Renal pelvis (tissue), 4 donors: ENCODE data around the gene TUFT1. TPM values are rescaled to one million over a fixed set of nuclear protein-coding genes. Genes with fewer than 3 reads are reported as not detected.

Experiments used
- DNase-seq: peaks from one replicate; pipeline ENCODE4 v3.0.0-alpha.2; 2013
- polyA plus RNA-seq, 3 donors: library from polyadenylated mRNA; unstranded; fragments of 120-200 nt; gene quantifications; one replicate each; pipeline ENCODE4 v1.2.1, GENCODE V29; 2013; ENCODE audit not compliant: insufficient read length in 3 of 3

TUFT1 gene
- polyA plus RNA-seq, 3 donors = 8.8 to 14.1 (median 11.7) TPM

DNA sequence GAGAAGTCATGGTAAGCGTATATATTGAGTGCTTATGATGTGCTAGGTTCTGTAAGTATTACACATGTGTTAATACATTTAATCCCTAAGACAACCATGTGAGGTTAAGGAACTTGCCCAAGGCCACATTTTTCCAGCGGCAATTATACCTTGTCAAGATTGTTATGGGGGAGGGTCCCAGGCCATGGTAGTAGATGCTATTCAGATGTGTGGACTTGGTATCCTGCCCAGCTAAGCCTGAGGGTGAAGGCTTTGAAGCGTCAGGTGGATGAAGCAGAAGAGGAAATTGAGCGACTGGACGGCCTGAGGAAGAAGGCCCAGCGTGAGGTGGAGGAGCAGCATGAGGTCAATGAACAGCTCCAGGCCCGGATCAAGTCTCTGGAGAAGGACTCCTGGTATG, 3.6 kb upstream of the TUFT1 start:
- DNase-seq = no peak

DNA sequence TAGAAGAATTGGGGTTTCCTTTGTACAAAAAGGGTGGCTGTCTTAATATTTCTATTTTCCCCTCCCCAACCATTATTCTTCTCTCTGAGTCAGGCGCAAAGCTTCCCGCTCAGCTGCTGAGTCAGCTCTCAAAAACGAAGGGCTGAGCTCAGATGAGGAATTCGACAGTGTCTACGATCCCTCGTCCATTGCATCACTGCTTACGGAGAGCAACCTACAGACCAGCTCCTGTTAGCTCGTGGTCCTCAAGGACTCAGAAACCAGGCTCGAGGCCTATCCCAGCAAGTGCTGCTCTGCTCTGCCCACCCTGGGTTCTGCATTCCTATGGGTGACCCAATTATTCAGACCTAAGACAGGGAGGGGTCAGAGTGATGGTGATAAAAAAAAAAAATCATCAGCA, 3.0 kb upstream of the TUFT1 start:
- DNase-seq = no peak

DNA sequence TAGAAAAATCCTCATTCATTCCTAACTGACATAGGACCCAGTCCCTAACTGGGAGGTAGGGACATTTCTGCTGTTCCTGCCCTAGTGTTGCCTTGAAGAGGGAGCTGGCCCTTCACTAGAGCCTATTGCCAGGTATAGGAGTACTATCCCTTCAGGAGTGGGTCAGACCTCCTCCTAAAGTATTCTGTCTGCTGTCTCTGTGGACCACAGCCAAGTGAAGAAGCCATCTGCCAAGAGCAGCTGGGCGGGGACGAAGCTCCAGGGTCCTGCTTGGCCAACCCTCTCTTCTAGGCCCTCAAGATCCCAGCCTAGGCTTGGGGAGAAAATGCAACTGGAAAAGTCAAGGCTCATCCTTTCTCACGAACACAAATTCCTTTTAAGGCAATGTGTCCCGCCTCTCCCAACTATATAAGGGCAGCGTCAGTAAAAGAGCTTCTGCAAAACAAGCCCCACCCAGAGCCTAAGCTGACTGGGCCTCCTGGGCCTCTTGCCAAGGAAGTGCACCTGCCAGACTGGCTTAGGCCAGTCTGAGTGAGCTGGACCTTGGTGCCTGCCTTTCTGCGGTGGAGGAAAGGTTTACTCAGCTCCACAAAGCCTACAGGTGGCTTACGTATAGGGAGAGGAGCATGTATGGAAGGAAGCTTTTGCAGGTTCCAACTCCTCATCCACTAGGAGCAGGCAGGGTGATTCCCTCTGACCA, 638 bp upstream of the TUFT1 start:
- DNase-seq = peak; percentile 76

DNA sequence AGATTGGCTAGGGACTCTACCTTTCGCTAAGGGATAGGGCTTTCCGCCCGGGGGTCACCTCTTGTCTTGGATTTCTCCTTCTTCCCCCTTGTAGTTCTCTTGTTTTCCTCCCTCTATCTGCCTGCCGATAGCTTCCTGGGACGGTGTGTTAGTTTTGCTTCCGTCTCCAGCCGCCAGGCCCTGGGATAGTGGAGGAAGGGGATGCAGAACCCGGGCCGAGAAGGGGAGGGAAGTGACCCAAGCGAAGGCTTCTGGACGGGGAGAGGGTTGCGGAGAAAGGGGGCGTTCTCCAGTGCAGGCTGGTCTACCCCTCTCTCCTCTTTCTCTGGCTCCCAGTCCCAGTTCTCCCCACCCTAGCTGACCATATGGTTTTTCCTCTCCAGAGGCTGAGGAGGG, 871 bp downstream of the TUFT1 start:
- DNase-seq = no peak

DNA sequence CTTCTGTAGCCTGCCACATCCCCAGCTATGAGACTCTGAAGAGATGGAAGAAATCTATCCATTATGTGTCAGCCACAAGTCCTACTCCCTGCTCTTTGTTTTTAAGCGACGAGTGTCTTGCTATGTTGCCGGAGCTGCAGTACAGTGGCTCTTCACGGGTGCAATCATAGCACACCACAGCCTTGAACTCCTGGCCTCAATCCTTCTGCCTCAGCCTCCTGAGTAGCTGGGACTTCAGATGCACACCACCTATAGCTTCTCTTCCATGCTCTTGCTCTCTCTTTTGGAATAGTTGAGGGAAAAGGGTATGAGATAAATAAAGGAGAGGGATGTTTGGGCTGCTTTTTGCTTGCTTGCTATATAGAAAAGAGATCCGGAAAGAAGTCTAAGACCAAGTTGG, 1.6 kb downstream of the TUFT1 start:
- no peak for DNase-seq

DNA sequence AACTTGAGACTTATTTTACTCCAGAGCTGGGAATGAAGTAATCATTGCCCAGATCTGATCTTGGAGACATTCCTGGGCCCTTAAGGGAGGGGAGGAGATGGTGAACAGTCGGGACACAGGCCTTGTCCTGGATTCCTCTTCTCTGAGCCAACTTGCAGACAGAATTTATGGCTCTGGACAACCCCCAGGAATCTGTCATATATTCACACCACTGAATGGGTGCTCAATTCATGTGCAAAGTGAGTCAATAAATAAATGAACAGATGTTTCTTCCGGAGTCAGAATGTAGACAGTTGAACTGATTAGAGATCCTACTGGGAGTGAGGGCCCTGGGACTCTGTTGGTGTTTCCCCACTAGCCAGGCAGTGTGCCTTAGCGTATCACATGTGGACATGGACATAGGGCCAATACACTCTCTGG, 2.6 kb downstream of the TUFT1 start:
- no peak for DNase-seq

DNA sequence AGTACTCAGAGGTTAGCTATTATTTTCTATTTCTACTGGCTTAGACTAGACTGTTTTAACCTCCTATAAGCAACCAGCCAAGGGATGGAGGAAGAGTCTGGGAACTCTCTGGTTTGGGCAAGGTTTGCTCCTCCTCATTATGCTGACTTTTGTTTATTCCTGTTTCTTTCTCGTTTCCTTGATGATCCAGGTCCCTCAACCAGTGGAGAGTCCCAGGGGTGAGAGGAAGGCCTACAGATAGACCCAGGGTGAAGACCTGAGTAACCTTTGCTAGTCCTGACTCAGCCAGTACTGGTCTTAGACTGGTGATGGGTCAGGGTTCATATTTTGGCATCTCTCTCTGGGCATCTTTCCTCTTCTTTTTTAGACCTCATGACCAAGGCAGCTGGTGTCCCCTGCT, 5.4 kb downstream of the TUFT1 start:
- no peak for DNase-seq

DNA sequence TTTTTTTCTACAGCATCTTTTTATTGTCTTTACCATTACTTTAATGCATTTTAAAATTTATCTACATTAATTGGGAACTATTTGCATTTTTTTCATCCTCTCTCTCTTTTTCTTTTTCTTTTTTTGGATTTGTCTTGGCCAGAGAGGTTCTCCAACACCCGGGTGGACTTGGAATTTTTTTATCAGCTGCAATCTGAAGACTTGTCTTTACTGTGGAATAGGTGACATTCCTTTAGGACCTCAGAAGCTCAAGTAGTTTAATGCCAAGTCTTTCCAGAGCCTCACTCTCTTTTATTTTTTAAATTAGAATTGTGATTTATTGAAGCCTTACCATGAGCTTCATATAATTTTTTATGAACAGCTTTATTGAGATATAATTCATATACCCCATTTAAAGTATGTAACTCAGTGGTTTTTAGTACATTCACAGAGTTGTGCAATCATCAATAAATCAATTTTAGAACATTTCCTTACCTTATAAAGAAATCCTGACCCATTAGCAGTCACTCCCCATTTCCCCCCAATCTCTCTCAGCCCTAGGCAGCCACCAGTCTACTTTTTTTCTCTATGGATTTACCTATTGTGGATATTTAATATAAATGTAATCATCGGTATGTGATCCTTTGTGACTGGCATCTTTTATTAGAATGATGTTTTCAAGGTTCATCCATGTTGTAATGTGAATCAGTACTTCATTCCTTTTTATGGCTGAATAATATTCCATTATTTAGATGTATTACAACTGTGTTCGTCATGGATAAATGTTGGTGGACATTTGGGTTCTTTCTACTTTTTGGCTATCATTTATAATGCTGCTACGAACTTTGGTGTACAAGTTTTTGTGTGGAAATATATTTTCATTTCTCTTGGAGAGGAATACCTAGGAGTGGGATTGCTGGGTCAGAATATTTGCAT, 6.2 kb downstream of the TUFT1 start:
- no peak for DNase-seq

DNA sequence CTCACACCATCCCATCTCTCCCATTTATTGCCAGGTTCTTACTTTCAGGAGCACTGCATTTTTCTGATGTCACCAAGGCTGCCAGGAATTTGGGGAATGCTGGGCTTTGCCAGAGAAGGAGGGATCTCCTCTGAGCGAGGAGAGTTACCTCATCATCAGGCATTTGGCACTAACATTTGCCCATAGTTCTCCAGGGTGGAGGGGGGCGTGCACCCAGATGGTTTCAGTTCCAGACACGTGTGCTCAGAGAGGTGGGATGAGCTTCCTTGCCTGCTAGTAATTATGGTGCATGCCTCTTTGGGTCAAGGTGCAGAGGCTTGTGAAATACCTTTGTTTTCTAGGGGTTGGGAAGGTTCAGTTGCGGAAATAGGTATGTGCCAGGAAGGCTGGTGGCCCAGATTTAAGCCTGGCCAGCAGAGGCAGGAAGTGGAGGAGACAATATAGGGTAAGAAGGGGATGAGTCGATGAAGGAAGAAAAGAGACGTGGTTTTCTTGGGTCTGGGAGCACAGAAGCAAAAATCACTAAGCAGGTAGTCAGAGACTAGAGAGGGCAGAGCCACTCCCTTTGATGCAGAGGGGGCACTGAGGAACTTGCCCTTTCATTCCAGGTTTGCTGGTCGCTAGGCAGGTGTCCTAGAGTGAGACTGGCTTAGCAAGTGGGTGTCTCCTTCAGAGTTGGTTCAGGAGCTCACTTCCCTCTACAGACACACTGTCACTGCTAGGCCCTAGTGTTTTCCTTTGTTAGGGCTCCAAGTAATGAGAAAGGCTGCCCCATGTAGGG, 7.2 kb downstream of the TUFT1 start:
- DNase-seq = peak; percentile 55

DNA sequence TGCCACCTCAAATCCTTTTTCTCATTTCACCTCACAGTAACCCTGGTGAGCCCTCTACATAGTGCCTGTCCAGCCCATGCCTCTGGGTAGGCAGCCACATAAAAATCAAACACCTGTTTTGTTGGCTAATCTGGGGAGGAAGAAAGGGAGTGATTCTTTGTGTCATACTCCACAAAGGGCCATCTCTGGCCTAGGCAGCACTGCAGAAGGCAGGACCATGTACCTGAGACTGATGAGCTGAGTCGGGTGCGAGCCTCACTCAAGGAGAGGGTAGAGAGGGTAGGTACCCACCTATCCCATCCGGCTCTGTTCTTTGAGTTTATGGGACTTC, 7.8 kb downstream of the TUFT1 start:
- no peak for DNase-seq

DNA sequence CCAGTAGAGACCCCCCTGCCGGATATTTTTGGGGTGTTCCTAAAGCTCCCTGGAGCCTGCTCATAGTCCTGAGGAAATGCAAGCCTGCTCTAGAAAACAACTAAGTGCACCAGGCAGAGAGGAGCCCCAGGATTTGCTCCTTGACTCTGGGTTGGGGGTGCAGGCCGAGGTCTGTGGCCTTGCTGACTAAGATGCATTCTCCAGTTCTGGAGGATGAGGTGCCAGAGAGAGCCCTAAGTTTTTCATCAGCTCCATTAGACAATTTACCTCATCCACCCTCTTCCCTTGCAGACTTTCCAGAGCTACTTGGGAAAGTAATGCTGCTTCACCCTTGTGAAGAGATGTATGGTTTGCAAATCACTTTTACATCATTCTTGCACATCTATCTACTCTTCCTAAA, 9.1 kb downstream of the TUFT1 start:
- no peak for DNase-seq

DNA sequence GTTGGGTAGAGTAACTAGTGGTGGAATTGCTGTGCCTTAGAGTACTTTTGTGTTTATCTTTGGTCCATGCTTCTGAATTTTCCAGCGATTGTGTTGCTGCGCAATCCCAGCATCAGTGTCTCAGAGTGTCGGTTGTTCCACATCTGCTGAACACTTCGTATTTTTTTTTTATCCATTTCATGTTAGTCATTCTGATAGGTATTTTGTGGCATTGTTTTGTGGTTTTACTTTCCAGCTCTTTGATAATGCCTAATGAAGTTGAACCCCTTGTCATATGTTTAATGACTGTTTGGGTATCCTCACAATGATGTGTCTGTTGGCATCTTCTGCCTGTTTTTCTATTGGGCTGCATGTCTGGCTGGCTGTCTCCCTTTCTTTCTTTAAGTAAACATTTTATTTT, 13.6 kb downstream of the TUFT1 start:
- no peak for DNase-seq

DNA sequence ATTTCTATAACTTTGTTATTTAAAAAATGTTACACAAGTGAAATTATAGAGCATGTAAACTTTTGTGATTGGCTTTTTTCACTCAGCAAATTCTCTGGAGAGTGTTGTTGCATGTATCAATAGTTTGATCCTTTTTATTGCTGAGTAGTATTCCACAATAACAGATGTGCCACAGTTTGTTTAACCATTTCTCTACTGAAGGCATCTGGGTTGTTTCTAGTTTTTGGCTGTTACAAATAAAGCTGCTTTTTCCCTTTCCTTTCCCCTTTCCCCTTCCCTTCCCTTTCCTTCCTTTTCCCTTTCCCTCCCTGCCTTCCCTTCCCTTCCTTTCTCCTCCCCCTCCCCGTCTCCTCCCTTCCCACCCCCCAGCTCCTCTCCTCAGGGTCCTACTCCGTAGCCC, 15.9 kb downstream of the TUFT1 start:
- DNase-seq = no peak

DNA sequence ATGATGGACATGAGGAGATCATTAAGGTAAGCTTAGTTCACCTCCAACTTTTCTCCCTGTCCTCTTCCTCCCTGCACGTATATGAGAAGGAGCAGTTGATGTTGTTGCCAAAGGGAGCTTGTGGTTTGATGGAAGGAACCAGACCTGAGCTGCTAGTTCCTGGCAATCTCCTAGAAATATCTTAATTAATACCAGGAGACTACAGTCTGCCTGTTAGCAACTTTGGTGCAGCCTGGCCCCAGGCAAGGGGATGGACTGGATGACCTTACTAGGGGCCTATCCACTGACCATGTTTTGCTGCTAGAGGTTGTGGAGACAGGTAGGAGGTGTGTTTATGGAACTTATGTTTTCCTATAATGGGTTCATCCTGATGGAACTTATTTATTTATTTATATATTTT, 22.6 kb downstream of the TUFT1 start:
- no peak for DNase-seq

DNA sequence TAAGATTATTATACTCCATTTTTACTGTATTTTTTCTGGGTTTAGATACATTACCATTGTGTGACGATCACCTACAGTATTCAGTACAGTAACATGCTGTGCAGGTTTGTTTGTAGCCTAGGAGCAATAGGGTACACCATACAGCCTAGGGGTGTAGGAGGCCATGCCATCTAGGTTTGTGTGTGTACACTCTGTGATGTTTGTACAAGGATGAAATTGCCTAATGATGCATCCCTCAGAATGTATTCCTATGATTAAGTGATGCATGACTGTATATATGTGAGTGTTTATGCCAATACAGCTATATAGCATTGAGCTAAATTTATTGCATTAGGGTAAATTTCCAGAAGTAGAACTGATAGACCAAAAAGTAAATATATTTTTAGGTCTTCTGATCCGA, 23.3 kb downstream of the TUFT1 start:
- DNase-seq = no peak

DNA sequence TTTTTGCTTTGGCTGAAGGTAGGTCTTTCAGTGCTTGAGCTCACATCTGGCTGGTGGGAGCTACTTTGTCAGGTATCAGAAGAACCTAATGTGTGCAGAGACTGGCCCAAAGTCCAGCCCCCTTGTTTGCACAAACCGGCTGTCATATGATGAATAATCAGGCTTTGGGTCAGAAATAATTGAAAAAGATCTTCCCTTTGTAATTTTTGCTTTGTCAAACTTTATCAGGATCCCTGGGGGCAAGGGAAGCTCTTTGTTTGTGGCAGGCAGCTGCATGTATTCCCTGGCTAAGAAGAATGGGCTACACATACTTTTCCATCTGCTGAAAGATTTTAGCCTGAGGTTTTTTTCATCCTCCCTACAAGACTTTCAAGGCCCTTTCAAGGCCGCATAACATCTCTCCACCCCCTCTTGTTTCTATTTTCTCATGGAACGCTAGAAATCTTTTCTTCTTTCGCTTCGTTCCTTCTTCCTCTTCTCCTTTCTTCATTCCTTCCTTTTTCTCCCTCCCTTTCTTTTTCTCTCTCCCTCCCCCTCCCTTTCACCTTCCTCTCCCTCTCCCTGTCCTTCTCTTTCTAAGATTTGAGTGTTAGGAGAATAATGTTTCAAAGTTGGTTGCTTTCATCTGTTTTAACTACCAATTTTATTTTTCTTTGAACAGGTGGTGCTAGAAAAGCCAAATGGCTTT, 25.5 kb downstream of the TUFT1 start:
- DNase-seq = no peak

DNA sequence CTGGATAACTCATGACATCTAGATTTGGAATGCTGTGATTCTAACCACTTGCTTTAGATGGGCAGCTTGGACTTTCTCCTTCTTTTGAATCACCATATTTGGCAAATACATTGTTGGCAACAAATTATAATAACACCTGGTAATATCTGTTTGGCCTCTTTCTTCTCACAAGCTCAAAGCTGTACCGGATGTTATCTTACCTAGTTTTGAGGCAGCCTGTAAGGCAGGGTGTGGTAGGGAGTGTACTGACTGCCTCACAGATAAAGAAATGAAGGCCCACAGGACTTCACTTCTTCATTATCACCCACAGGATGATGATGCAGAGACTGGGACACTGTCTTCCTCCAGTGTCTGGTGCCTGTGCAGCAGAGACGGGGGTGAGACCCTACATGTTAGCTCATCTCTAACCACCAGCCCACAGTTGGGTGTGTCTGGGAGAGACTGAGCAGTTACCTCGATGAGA, 28.5 kb downstream of the TUFT1 start:
- DNase-seq = no peak

DNA sequence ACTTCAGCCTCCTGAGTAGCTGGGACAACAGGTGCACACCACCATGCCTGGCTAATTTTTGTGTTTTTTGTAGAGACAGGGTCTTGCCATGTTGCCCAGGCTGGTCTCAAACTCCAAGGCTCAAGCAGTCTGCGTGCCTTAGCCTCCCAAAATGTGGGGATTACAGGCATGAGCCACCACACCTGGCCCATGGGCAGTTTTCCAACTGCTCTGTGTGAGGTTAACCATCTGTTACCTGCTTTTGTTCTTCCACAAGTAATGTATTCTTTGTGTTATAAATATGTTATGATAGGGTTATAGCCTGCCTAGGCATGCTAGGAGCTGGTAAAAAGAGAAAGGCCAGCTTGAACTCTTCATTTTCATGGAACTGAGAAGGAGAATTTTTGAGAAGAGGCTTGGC, 30.7 kb downstream of the TUFT1 start:
- DNase-seq = no peak

DNA sequence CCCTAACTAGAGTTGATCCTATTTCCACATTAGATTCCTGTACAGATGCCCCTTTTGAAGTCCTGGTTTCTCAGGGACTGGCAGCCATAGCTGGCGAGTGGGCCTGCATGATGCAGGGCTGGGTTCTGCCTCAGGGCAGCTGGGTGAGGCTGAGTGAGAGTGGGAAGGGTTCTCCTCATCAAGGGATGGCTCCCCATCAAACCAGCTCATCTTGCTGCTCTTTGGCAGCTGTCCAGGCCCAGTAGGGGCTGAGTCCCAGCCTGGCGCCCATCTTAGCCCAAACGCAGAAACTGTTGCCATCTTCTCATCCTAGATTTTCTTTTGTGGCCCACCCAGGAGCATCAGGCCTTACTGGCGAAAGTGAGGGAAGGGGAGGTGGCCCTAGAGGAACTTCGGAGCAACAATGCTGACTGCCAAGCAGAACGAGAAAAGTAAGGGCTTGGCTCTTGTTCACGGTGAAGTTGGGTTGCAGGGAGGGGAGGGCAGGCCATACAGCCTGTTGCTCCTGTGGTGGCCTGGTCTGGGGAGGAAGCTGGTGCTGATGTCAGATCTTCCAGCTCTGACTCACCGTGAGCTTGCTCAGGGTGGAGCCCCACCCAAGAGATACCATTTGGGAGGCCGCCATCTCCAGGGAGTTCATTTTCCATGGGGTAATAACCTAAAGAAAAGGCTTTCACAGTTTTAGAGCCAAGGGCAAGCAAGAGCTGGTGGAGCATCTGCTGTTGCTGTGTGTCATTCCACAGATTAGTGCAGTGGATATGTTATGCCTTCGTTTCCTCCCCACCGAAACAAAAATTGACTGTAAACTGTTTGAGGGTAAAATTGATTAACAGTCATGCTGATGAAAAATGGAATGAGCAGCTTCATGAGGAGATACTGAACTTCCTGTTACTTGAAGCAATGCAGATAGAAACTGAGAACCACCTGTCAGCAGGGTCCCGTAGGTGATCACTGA, 34.7 kb downstream of the TUFT1 start:
- no peak for DNase-seq

DNA sequence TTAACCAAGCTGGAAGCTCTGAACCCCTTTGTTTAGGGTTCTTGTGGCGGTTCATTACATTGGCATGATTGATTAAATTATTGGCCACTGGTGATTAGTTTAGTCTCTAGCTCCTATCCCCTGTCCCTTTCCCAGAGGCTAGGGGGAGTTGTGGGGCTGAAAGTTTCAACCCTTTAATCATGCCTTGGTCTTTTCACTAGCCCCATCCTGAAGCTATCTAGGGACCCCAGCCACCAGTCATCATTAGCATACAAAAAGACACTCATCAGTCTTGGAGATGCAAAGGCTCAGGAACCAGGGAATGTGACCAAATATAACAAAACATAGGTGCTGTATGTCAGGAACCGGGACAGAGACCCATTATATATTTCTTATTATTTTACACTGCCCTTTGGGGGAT, 37.1 kb downstream of the TUFT1 start:
- no peak for DNase-seq

DNA sequence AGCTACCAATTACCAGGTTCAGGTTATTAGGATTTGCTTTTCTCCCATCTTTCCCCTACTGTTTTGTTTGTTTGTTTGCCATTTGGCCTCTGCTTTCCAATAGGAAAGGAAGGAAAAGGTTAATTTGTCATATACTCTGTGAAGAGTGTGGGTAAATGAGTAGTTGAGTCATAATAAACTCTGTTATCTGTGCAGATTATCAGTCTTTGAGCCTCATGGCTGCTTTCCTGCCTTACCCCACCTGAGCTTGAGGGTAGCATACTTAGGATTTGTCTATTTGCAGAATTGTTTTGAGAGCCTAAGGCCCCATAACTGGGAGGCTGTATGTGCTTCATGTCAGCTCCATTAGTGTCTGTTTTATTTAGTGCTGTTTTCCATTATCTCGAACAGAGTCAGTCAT, 38.8 kb downstream of the TUFT1 start:
- no peak for DNase-seq
